ENCODE data around the gene ADAMTS16.

The ADAMTS16 gene

GRCh38 chr5:5359618-5360017 lies 219.5 kb downstream of the ADAMTS16 start:
- Mint-ChIP-seq H3K4me3 (no peak overlapping the region), H3K4me1 (ENCODE audit: low read depth) (no peaks in the 10 kb centered on the region), H3K27me3 (no peaks in the 10 kb centered on the region), H3K9me3 (no peaks in the 10 kb centered on the region), H3K27ac (no peak overlapping the region), H3K36me3 (ENCODE audit: low read depth) (no peaks in the 10 kb centered on the region)
- intact Hi-C loops (cut with micrococcal nuclease) = no loop called here

GRCh38 chr5:5360363-5360940 lies 220.3 kb downstream of the ADAMTS16 start:
- H3K4me3 Mint-ChIP-seq = no peak overlapping the region
- H3K36me3 Mint-ChIP-seq (ENCODE audit: low read depth) = no peaks in the 10 kb centered on the region
- H3K27ac Mint-ChIP-seq = no peak overlapping the region
- no peaks in the 10 kb centered on the region for H3K9me3 Mint-ChIP-seq
- H3K4me1 Mint-ChIP-seq (ENCODE audit: low read depth) = no peaks in the 10 kb centered on the region
- H3K27me3 Mint-ChIP-seq = no peaks in the 10 kb centered on the region
- intact Hi-C loops (cut with micrococcal nuclease) = no loop called here

GRCh38 chr5:5360941-5361520 lies 220.9 kb downstream of the ADAMTS16 start:
- H3K4me3 Mint-ChIP-seq = no peak overlapping the region
- H3K27me3 Mint-ChIP-seq = no peaks in the 10 kb centered on the region
- H3K9me3 Mint-ChIP-seq = no peaks in the 10 kb centered on the region
- no peaks in the 10 kb centered on the region for H3K36me3 Mint-ChIP-seq (ENCODE audit: low read depth)
- H3K27ac Mint-ChIP-seq = no peak overlapping the region
- no peaks in the 10 kb centered on the region for H3K4me1 Mint-ChIP-seq (ENCODE audit: low read depth)
- intact Hi-C loops (cut with micrococcal nuclease) = no loop called here

GRCh38 chr5:5363045-5363444 lies 222.9 kb downstream of the ADAMTS16 start:
- Mint-ChIP-seq H3K36me3 (ENCODE audit: low read depth) (no peaks in the 10 kb centered on the region), H3K27me3 (no peaks in the 10 kb centered on the region), H3K4me3 (no peak overlapping the region), H3K4me1 (ENCODE audit: low read depth) (no peaks in the 10 kb centered on the region), H3K9me3 (no peaks in the 10 kb centered on the region), H3K27ac (no peak overlapping the region)
- intact Hi-C loops (cut with micrococcal nuclease) = no loop called here

- no peak overlapping the region for H3K27ac Mint-ChIP-seq
- intact Hi-C loops (cut with micrococcal nuclease) = no loop called here
- H3K4me3 Mint-ChIP-seq = no peak overlapping the region
- no peaks in the 10 kb centered on the region for H3K36me3 Mint-ChIP-seq (ENCODE audit: low read depth)
- no peaks in the 10 kb centered on the region for H3K9me3 Mint-ChIP-seq
- no peaks in the 10 kb centered on the region for H3K4me1 Mint-ChIP-seq (ENCODE audit: low read depth)
- H3K27me3 Mint-ChIP-seq = no peaks in the 10 kb centered on the region
Measured at GRCh38 chr5:5364932-5365331, 224.8 kb downstream of the ADAMTS16 start.

GRCh38 chr5:5367739-5368138 lies 227.6 kb downstream of the ADAMTS16 start:
- Mint-ChIP-seq H3K27me3 (no peaks in the 10 kb centered on the region), H3K4me3 (no peak overlapping the region), H3K9me3 (peaks cover 16% of the 10 kb centered on the region), H3K36me3 (ENCODE audit: low read depth) (no peaks in the 10 kb centered on the region), H3K4me1 (ENCODE audit: low read depth) (no peaks in the 10 kb centered on the region), H3K27ac (no peak overlapping the region)
- intact Hi-C loops (cut with micrococcal nuclease) = no loop called here

GRCh38 chr5:5369051-5369605 lies 229.0 kb downstream of the ADAMTS16 start:
- Mint-ChIP-seq H3K9me3 (peaks cover 29% of the 10 kb centered on the region), H3K36me3 (ENCODE audit: low read depth) (no peaks in the 10 kb centered on the region), H3K27me3 (no peaks in the 10 kb centered on the region), H3K4me3 (no peak overlapping the region), H3K4me1 (ENCODE audit: low read depth) (no peaks in the 10 kb centered on the region), H3K27ac (no peak overlapping the region)
- intact Hi-C loops (cut with micrococcal nuclease) = no loop called here

Data from dendritic cell treated with granulocyte-macrophage colony-stimulating factor and Interleukin-4, amounts not matched to agents 40 ng/mL and 50 ng/mL, for 4 days (primary cell).